Brain microvascular endothelial cell (primary cell): ENCODE data around the gene C1orf198.

Experiments used
- DNase-seq: peaks from one replicate; pipeline ENCODE4 v3.0.0-alpha.2; 2020
- H3K27ac ChIP-seq: fragments of 250-450 bp; sonication (Bioruptor Pico); 2 replicates; pipeline ENCODE4 v1.5.1; 2020; ENCODE audit warnings: mild to moderate bottlenecking, moderate library complexity
- H3K27me3 ChIP-seq: fragments of 250-450 bp; sonication (Bioruptor Pico); replicated peaks from 2 replicates; pipeline ENCODE4 v1.5.1; 2020; ENCODE audit warnings: mild to moderate bottlenecking
- H3K36me3 ChIP-seq: fragments of 250-450 bp; sonication (Bioruptor Pico); replicated peaks from 2 replicates; pipeline ENCODE4 v1.5.1; 2020; ENCODE audit warnings: mild to moderate bottlenecking
- H3K4me3 ChIP-seq: 2 replicates; pipeline ENCODE4 v1.5.1; 2011; ENCODE audit warnings: low read depth, mild to moderate bottlenecking, control low read depth, low read length, moderate library complexity
- in situ Hi-C: cut with HindIII; loops from 2 replicates; pipeline ENCODE4 v1.10.0; 2017; ENCODE audit warnings: low sequenced_read_pairs, low pct_ligation_motif_present
- TF ChIP-seq, protein P1 (sequence below): IDR thresholded peaks from 2 replicates; pipeline ENCODE4 v1.5.1; 2011; ENCODE audit warnings: low read depth, mild to moderate bottlenecking, moderate library complexity, low read length, control low read depth, inconsistent platforms; ENCODE audit errors: missing control alignments

The C1orf198 gene

DNA sequence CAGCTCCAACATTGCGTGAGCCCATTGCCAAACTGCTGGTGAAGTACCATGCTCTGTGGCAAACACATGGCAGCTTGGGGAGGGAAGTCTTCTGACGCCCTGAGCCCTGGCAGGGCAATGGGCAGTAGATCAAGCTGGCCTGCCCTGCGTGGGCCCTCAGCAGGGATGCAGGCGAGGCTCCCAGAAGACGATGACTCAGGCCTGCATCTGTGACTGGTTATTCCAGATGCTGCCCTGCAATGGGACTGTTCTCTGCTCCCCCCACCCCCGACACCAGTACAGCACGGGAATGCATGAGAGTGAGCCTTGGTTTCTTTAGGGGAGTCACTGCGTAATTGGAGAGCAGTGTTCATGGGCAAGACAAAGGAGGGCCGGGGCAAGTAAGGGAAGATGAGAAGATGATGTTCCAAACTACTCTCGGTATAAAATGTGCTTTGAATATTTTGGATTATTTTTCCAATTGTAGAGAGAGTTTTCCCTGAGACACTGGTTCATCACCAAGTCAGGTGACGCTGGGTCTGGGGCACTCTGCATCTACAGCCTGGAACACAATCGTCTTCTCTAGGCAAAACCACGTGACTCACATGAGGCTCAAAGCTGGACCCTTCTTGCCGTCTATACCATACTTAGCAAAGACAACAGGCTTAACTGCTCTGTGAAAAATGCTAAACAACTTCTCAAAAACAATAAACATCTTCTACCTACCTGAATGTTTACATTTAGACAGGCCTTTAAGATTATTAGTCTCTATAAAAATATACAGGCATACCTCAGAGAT, 9.0 kb upstream of the C1orf198 start:
- Histone ChIP-seq H3K4me3 (no peak overlapping the region), H3K36me3 (no peaks in the 10 kb centered on the region), H3K27ac (no peak overlapping the region), H3K27me3 (no peaks in the 10 kb centered on the region)
- TF ChIP-seq, protein P1, sequence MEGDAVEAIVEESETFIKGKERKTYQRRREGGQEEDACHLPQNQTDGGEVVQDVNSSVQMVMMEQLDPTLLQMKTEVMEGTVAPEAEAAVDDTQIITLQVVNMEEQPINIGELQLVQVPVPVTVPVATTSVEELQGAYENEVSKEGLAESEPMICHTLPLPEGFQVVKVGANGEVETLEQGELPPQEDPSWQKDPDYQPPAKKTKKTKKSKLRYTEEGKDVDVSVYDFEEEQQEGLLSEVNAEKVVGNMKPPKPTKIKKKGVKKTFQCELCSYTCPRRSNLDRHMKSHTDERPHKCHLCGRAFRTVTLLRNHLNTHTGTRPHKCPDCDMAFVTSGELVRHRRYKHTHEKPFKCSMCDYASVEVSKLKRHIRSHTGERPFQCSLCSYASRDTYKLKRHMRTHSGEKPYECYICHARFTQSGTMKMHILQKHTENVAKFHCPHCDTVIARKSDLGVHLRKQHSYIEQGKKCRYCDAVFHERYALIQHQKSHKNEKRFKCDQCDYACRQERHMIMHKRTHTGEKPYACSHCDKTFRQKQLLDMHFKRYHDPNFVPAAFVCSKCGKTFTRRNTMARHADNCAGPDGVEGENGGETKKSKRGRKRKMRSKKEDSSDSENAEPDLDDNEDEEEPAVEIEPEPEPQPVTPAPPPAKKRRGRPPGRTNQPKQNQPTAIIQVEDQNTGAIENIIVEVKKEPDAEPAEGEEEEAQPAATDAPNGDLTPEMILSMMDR = no peak
- in situ Hi-C loops = no loop called here
- DNase-seq = peak; percentile 66

DNA sequence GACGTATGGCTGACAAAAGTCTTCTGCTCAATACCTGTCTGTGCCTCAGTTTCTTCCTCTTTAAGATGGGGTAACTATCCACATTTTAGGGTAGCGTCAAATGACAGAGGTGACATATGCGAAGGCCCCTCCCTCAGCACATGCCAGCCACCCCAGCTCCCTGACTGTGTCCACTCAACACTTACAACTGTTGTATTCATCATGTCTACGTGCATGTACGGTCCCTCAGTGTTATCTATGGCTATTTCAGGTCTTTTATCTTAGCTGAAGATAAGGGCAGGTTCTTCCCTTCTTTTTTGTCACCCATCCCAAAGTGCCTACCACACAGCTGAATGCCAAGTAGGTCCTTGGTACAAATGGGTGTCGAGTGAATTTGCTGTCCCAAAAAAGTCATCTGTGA, 8.3 kb upstream of the C1orf198 start:
- Histone ChIP-seq H3K27ac (no peak overlapping the region), H3K4me3 (no peak overlapping the region), H3K36me3 (no peaks in the 10 kb centered on the region), H3K27me3 (no peaks in the 10 kb centered on the region)
- TF ChIP-seq, protein P1 = no peak
- DNase-seq = no peak
- in situ Hi-C loops = no loop called here

DNA sequence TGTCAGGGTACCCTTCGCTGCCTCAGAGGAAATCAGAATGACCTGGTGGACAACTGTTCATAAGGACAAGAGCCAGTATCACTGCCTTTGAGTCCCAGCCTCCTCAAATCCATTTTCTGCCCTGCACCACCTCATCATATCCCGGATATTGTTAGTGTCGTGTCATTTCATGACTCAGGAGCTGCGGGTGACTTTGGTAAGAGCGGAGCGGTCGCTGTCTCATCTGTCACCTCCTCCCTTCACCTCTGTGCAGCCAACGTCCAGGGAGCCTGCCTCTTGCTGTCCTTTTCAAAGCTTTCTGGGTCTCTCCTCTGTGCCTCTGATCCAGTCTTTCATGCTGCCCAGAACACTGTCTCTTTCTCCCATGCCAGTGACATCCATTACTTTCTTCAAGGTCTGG, 7.0 kb upstream of the C1orf198 start:
- Histone ChIP-seq H3K27ac (no peak overlapping the region), H3K27me3 (no peaks in the 10 kb centered on the region), H3K36me3 (no peaks in the 10 kb centered on the region), H3K4me3 (no peak overlapping the region)
- in situ Hi-C loops = no loop called here
- TF ChIP-seq, protein P1 = no peak
- no peak for DNase-seq

DNA sequence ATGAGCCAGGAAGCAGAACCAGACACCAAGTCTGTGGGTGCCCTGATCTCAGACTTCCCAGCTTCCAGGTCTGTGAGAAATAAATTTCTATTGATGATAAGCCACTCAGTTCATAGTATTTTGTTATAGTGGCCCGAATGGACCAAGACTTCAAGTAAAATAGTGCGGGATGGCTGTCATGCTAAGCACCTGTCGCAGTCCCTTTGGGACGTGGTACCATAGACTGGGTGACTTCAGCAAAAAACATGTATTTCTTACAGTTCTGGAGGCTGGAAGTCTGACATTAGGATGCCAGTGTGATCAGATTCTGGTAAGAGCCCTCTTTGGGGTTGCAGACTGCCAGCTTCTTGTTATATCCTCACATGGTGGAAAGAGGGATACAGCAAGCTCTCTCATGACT, 2.6 kb upstream of the C1orf198 start:
- TF ChIP-seq, protein P1 = no peak
- H3K36me3 ChIP-seq = peaks cover 2% of the 10 kb centered on the region
- no peak for DNase-seq
- H3K27ac ChIP-seq = no peak overlapping the region
- no peaks in the 10 kb centered on the region for H3K27me3 ChIP-seq
- no peak overlapping the region for H3K4me3 ChIP-seq
- in situ Hi-C loops = no loop called here

DNA sequence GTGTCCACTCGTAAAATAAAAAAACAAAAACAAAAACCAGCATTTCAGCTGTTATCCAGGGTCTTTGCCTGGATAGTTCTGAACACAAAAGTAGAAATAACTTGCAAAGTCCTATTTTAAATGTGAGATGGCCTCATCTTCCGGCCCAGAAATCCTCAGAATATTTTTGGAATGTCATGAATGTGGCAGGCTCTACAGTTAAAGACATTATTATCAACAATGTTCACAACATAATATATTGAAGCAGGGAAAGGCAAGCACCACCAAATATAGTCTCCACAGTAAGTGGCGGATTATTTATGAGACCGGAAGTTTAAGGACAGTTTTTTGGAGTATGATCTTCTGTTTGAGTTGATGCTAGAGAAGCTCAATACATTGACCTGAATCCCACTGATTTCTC, 1.2 kb upstream of the C1orf198 start:
- in situ Hi-C loops = no loop called here
- TF ChIP-seq, protein P1 = no peak
- DNase-seq = no peak
- no peak overlapping the region for H3K4me3 ChIP-seq
- no peaks in the 10 kb centered on the region for H3K27me3 ChIP-seq
- H3K27ac ChIP-seq = peak overlapping the region; percentile 82
- peaks cover 2% of the 10 kb centered on the region for H3K36me3 ChIP-seq
